NCI-H1417 treated with DMSO at 0.1 percent for 48 hours (cell line): Measurements from ENCODE around the gene ITGA2.
"Not testable (repeated sequence)": the region's sequence is repeated elsewhere in the genome, so short reads cannot be mapped to it uniquely, and the experiment has no call there.

ENCODE experiments used
- DNase-seq: peaks from one replicate; lab custom pipeline; 2025; lab: John Stamatoyannopoulos, UW

Gene ITGA2

GRCh38 chr5:53099546-53099945 is 110.4 kb downstream of the ITGA2 start:
- no peak for DNase-seq

GRCh38 chr5:53100606-53101005 is 111.5 kb downstream of the ITGA2 start:
- no peak for DNase-seq

DNA sequence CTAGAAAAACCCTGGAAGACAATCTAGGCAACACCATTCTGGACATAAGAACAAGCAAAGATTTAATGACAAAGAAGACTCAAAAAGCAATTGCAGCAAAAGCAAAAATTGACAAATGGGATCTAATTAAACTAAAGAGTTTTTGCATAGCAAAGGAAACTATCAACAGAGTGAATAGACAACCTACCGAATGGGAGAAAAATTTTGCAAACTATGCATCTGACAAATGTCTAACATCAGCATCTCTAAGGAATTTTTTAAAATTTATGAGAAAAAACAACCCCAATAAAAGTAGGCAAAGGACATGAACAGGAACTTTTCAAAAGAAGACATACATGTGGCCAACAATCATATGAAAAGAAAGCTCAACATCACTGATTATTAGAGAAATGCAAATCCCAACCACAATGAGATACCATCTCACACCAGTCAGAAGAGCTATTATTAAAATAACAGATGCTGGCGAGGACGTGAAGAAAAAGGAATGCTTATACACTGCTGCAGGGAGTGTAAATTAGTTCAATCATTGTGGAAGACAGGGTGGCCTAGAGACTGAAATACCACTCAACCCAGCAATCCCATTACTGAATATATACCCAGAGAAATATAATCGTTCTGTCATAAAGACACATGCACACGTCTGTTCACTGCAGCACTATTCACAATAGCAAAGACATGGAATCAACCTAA is 116.6 kb downstream of the ITGA2 start:
- no peak for DNase-seq

DNA sequence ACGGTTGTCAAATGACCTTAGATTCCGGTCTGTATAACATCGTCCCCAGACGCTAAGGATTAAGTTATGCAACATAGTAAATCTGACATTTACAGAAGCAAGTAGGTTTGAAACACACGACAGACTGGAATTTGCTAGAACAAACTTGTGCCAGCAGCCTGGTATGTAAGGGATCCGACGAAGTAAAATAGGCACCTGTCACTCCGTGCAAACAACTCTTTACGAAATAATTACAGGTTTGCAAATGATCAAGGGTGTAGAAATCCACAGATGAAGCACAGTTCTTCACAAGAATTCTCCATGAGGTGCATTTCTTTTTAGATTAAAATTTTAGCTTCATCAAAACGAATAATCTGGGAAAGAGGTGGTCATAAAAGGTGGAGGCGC is 119.9 kb downstream of the ITGA2 start:
- no peak for DNase-seq

GRCh38 chr5:53109443-53110127 is 120.4 kb downstream of the ITGA2 start, which contains the start of gene MOCS2:
MOCS2 (minus strand) TSS chr5:53109757; CDS start chr5:53107174, 2,583 bp downstream.
- DNase-seq: peak; percentile 18

DNA sequence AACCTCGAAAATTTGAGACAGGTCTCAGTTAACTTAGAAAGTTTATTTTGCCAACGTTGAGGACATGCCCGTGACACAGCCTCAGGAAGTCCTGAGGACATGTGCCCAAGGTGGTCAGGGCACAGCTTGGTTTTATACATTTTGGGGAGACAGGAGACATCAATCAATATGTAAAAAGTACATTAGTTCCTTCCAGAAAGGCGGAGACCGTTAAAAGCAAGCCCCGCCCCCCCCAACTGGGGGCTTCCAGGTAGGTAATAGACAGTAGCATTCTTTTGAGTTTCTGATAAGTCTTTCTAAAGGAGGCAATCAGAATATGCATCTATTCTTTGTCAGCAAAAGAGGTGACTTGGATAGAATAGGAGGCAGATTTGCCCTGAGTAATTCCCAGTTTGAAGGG is 121.0 kb downstream of the ITGA2 start:
- DNase-seq: no peak

- DNase-seq: no peak
Measured at GRCh38 chr5:53111139-53111538, 122.0 kb downstream of the ITGA2 start.

DNA sequence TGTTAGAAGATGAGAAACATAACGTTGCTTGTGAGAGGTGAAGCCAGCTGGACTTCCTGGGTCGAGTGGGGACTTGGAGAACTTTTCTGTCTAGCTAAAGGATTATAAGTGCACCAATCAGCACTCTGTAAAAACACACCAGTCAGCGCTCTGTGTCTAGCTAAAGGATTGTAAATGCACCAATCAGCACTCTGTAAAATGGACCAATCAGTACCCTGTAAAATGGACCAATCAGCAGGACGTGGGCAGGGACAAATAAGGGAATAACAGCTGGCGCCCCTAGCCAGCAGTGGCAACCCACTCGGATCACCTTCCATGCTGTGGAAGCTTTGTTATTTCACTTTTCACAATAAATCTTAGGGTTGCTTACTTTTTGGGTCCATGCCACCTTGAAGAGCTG is 123.2 kb downstream of the ITGA2 start:
- DNase-seq: not testable (repeated sequence)

DNA sequence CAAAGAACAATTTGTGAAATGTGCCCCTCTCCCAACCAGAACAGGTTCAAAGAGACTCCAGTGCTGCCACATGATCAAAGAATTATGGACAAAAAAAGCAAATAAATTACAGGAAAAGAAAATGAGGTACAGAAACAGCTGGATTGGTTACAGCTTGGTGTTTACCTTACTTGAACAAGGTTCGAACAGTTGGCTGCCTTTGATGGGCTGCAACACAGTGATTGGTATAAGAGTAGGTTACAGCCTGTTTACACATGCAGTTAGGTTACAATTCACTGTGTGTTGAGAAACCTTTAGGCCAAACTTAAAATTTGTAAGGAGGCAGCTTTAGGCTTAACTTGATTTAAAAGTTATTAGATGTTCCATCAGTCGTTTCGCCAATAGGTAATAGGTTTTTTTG is 123.8 kb downstream of the ITGA2 start:
- DNase-seq: no peak

GRCh38 chr5:53113947-53114346 is 124.8 kb downstream of the ITGA2 start:
- no peak for DNase-seq

- DNase-seq: no peak
Measured at GRCh38 chr5:53114988-53115387, 125.8 kb downstream of the ITGA2 start.

DNA sequence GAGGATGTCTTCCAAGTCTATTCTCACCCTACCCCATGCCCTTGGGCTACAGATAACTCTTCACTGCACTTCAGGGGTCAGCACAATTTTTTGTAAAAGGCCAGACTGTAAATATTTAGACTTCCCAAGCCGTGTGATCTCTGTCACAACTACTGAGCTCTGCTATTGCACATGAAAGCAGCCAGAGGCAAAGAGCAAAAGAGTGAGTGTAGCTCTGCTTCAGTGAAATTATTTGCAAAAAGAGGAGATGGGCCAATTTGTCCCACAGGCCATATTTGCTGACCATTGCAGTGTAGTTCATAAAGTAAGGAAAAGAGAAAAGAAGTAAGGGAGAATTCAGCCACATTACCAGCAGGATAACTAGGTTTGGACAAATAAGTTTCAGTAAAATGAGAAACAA is 127.4 kb downstream of the ITGA2 start:
- DNase-seq: no peak

DNA sequence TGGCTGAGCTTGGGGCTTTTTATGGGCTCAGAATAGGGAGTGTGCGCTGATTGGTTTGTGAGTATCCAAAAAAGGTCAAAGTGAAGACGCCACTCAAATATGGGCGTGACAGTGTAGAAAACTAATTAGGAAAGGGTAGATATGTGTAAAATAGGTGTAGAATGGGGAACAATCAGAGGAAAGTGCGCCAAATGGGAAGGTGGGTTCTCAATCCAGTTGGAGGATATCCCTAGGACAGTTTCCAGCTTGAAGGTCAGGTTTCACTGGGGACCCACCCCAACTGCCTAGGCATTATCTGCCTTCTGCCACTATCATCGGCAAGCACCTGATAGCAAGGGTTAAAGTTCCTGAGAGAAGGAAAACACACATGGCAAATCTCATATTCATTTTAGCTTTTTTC is 129.7 kb downstream of the ITGA2 start:
- no peak for DNase-seq

GRCh38 chr5:53120165-53120564 is 131.0 kb downstream of the ITGA2 start:
- DNase-seq: no peak

DNA sequence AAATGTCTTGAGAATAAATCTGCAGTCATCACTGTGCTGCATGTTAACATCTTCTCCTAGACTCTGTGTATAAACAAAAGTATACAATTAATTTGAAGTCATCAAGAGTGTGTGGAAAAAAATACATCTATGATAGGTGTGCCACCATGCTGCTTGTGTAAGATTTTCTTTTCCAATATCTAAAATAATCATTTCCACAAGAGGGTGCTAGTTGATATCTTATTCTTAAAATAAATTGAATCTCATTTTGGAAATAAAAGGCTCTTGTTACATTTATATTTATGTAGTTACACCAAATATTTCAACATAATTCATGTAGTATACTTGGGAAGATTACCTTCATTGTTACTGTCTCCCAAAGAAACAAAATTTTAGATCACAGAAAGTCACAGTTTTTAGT is 134.6 kb downstream of the ITGA2 start:
- no peak for DNase-seq

DNA sequence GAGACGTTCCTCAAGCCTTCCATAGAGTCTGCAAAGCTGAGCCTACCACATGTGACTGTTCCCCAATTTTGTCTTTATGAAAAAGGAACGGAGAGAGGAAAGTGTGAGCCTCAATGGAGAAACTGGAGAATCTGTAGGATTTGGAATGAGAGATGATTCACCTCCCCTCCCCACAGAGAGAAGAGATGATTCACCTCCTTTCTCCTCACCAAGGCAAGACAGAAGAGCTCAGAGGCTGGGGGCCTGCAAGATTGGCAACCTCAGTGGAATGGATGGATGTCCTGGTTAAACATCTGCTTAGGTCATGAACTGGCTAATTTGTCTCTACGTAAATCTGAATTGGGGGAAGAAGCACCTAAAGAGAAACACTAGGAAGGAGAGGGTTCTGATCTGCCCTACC is 137.4 kb downstream of the ITGA2 start:
- DNase-seq: no peak

DNA sequence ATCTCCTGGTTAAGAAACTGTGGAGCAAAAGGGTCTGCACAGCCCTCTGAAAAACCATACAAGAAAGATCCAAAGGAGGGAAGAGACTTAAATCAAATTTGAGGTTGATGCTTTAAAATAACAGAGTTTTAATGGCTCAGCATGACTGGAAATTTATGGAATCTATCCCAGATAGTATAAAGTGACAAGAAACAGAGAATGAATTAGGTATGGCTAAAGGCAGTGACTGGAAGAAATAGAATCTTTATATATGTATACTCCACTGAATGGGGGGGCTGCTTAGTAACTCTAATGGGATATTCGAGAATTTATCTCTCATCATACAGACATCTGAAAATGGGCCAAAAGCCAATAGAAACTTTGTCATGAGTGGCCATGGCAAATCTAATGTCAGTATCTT is 138.0 kb downstream of the ITGA2 start:
- no peak for DNase-seq

- DNase-seq: no peak
Measured at GRCh38 chr5:53128481-53128880, 139.3 kb downstream of the ITGA2 start.

GRCh38 chr5:53130266-53130665 is 141.1 kb downstream of the ITGA2 start:
- no peak for DNase-seq

- no peak for DNase-seq
Measured at GRCh38 chr5:53133020-53133419, 143.9 kb downstream of the ITGA2 start.
